Fibroblast of lung (primary cell): ENCODE measurements around the gene SLC13A5. TPM values are rescaled to one million over a fixed set of nuclear protein-coding genes. Genes with fewer than 3 reads are reported as not detected.

Source experiments
- DNase-seq, 2 donors: peaks; one replicate each; pipeline versions ENCODE4 v3.0.0 to v3.0.0-alpha.2; 2010; ENCODE audit warnings: low read depth in 2 of 2
- H2AFZ ChIP-seq: 2 replicates; pipeline ENCODE4 v1.5.1; 2012; ENCODE audit warnings: low read length, control low read depth, inconsistent platforms
- H3K27ac ChIP-seq: 2 replicates; pipeline ENCODE4 v1.5.1; 2011; ENCODE audit warnings: low read length, control low read depth; ENCODE audit not compliant: insufficient read depth
- H3K27me3 ChIP-seq: 2 replicates; pipeline ENCODE4 v1.5.1; 2011; ENCODE audit warnings: mild to moderate bottlenecking, low read length; ENCODE audit not compliant: control insufficient read depth, insufficient read depth
- H3K36me3 ChIP-seq: 2 replicates; pipeline ENCODE4 v1.5.1; 2011; ENCODE audit warnings: low read length; ENCODE audit not compliant: control insufficient read depth, insufficient read depth
- H3K4me1 ChIP-seq: 2 replicates; pipeline ENCODE4 v1.5.1; 2011; ENCODE audit warnings: low read length; ENCODE audit not compliant: control insufficient read depth, insufficient read depth; ENCODE audit errors: extremely low read depth
- H3K4me2 ChIP-seq: 2 replicates; pipeline ENCODE4 v1.5.1; 2011; ENCODE audit warnings: low read length, control low read depth; ENCODE audit not compliant: insufficient read depth; ENCODE audit errors: extremely low read depth
- H3K4me3 ChIP-seq, 4 experiments: fragments of 200-600 bp in 1 of 4; sonication (generic) in 1 of 4; replicated peaks in 1 of 4; 2 replicates each; pipeline ENCODE4 v1.5.1; 2011 to 2016; ENCODE audit warnings: low read length in 4 of 4, low read depth in 3 of 4, mild to moderate bottlenecking in 3 of 4, control low read depth in 2 of 4, inconsistent platforms in 1 of 4, mixed read lengths in 1 of 4; ENCODE audit not compliant: insufficient read depth in 1 of 4; ENCODE audit errors: control extremely low read depth in 1 of 4
- H3K79me2 ChIP-seq: 2 replicates; pipeline ENCODE4 v1.5.1; 2012; ENCODE audit warnings: mild to moderate bottlenecking, low read length, inconsistent platforms; ENCODE audit not compliant: control insufficient read depth, insufficient read depth
- H3K9ac ChIP-seq: 2 replicates; pipeline ENCODE4 v1.5.1; 2011; ENCODE audit warnings: mild to moderate bottlenecking, low read length, control low read depth; ENCODE audit not compliant: insufficient read depth
- H3K9me3 ChIP-seq: 2 replicates; pipeline ENCODE4 v1.5.1; 2012; ENCODE audit warnings: low read depth, low read length; ENCODE audit not compliant: control insufficient read depth, insufficient read depth
- H4K20me1 ChIP-seq: 2 replicates; pipeline ENCODE4 v1.5.1; 2011; ENCODE audit warnings: low read length; ENCODE audit not compliant: control insufficient read depth, insufficient read depth; ENCODE audit errors: extremely low read depth
- CTCF ChIP-seq, 2 donors: IDR thresholded peaks in 1 of 2; conservative IDR thresholded peaks in 1 of 2; 1 replicate in 1 of 2; 2 replicates in 1 of 2; pipeline ENCODE4 v1.5.1; 2011 to 2012; ENCODE audit warnings: low read length in 2 of 2, control low read depth in 1 of 2, inconsistent platforms in 1 of 2, low read depth in 1 of 2, mild to moderate bottlenecking in 1 of 2
- EZH2 ChIP-seq: IDR thresholded peaks from 2 replicates; pipeline ENCODE4 v1.5.1; 2012; ENCODE audit warnings: low read length, control low read depth, mild to moderate bottlenecking; ENCODE audit errors: missing control alignments
- polyA plus RNA-seq, 2 donors: library from polyadenylated mRNA; depleted of rRNA in 1 of 2; stranded (reverse) in 1 of 2; unstranded in 1 of 2; fragments of >200 nt; gene quantifications; 2 replicates each; pipeline ENCODE4 v1.2.1, GENCODE V29; 2011 to 2012; ENCODE audit warnings: missing spikeins in 1 of 2
- total RNA-seq: library from RNA; depleted of rRNA; stranded (reverse); fragments of >200 nt; gene quantifications from 2 replicates; pipeline ENCODE4 v1.2.1, GENCODE V29; 2014

SLC13A5 gene
- total and polyA plus RNA-seq, 2 donors (not counting 1 experiment from before 2014, with no cell fraction given), result not detected

GRCh38 chr17:6683730-6684459 is 29.3 kb downstream of the SLC13A5 start:
- Histone ChIP-seq H3K27me3 (no peaks in the 10 kb centered on the region), H3K79me2 (no peaks in the 10 kb centered on the region), H3K4me3 (no peak overlapping the region), H3K9ac (no peak overlapping the region), H2AFZ (no peak overlapping the region), H4K20me1 (no peaks in the 10 kb centered on the region), H3K27ac (no peak overlapping the region), H3K4me1 (no peaks in the 10 kb centered on the region), H3K36me3 (no peaks in the 10 kb centered on the region), H3K9me3 (no peaks in the 10 kb centered on the region), H3K4me2 (no peak overlapping the region)
- DNase-seq, result no peak
- no peak for TF ChIP-seq CTCF (conservative IDR thresholded peaks at IDR 0.05 in 1 of 2, IDR thresholded peaks at IDR 0.05 in 1 of 2; ENCODE audit: low read depth in 1 of 2, low read length in 2 of 2)
- no peak for TF ChIP-seq EZH2

GRCh38 chr17:6683081-6683684 is 30.0 kb downstream of the SLC13A5 start:
- H3K27me3 ChIP-seq, result no peaks in the 10 kb centered on the region
- no peak for DNase-seq
- no peak overlapping the region for H3K4me3 ChIP-seq
- H3K79me2 ChIP-seq, result no peaks in the 10 kb centered on the region
- H3K4me1 ChIP-seq, result no peaks in the 10 kb centered on the region
- H3K36me3 ChIP-seq, result no peaks in the 10 kb centered on the region
- no peak overlapping the region for H3K9ac ChIP-seq
- no peak overlapping the region for H3K27ac ChIP-seq
- H3K4me2 ChIP-seq, result no peak overlapping the region
- no peaks in the 10 kb centered on the region for H4K20me1 ChIP-seq
- H3K9me3 ChIP-seq, result no peaks in the 10 kb centered on the region
- no peak for TF ChIP-seq EZH2
- H2AFZ ChIP-seq, result no peak overlapping the region

GRCh38 chr17:6682339-6682738 is 30.8 kb downstream of the SLC13A5 start:
- no peak overlapping the region for H3K9ac ChIP-seq
- H3K79me2 ChIP-seq, result no peaks in the 10 kb centered on the region
- no peak for TF ChIP-seq CTCF (conservative IDR thresholded peaks at IDR 0.05 in 1 of 2, IDR thresholded peaks at IDR 0.05 in 1 of 2; ENCODE audit: low read depth in 1 of 2, low read length in 2 of 2)
- TF ChIP-seq EZH2, result no peak
- no peaks in the 10 kb centered on the region for H3K36me3 ChIP-seq
- no peaks in the 10 kb centered on the region for H3K27me3 ChIP-seq
- no peak overlapping the region for H2AFZ ChIP-seq
- H3K4me3 ChIP-seq, result no peak overlapping the region
- no peak overlapping the region for H3K27ac ChIP-seq
- no peaks in the 10 kb centered on the region for H3K9me3 ChIP-seq
- no peaks in the 10 kb centered on the region for H4K20me1 ChIP-seq
- no peaks in the 10 kb centered on the region for H3K4me1 ChIP-seq
- DNase-seq, result no peak
- no peak overlapping the region for H3K4me2 ChIP-seq
